Measurements from ENCODE around the gene FBRSL1. TPM values are rescaled to one million over a fixed set of nuclear protein-coding genes. Genes with fewer than 3 reads are reported as not detected.

Gene FBRSL1
- total RNA-seq, 1 experiment from 2014 or later = 130 TPM

GRCh38 chr12:132551641-132552031 is 61.7 kb downstream of the FBRSL1 start:
- no peaks in the 10 kb centered on the region for H3K27me3 ChIP-seq (replicated peaks; ENCODE audit: insufficient read depth, low read depth, low read length, poor library complexity)

GRCh38 chr12:132554845-132555630 is 65.1 kb downstream of the FBRSL1 start:
- Histone ChIP-seq H3K4me3 (ENCODE audit: low read depth, low read length, poor library complexity, severe bottlenecking) (no peak overlapping the region), H3K36me3 (ENCODE audit: insufficient read depth, low read length, poor library complexity, severe bottlenecking) (no peaks in the 10 kb centered on the region), H3K9me3 (ENCODE audit: low read depth, low read length, poor library complexity, severe bottlenecking) (no peaks in the 10 kb centered on the region), H3K4me1 (ENCODE audit: insufficient read depth, low read length, poor library complexity, severe bottlenecking) (no peaks in the 10 kb centered on the region), H3K27ac (ENCODE audit: low read depth, low read length, poor library complexity, severe bottlenecking) (no peak overlapping the region), H3K27me3 (replicated peaks; ENCODE audit: insufficient read depth, low read depth, low read length, poor library complexity) (no peaks in the 10 kb centered on the region)
- intact Hi-C loops (cut with micrococcal nuclease; ENCODE audit: unreplicated experiment) = no loop called here
- no peak for TF ChIP-seq EZH2 (IDR thresholded peaks at IDR 0.05; ENCODE audit: borderline replicate concordance, low read depth, low read length, poor library complexity, severe bottlenecking)
- peak; percentile 43 for TF ChIP-seq CTCF (conservative IDR thresholded peaks at IDR 0.05; ENCODE audit: low read depth, low read length)
- CTCF ChIA-PET = interaction anchor here (0.8 to 1.0 kb wide), 2 partner anchors 94 to 141 kb away, joined by 3 to 4 read pairs; no protein-coding TSS in a partner anchor
- POLR2A ChIA-PET (ENCODE audit: low non-redundant PET) = no interaction called here
- DNase-seq (ENCODE audit: low spot score) = peak; percentile 37
- BruUV-seq (replicated peaks) = no TSS peak

More at GRCh38 chr12:132551641-132552031, 61.7 kb downstream of the FBRSL1 start:
- Histone ChIP-seq H3K4me1 (ENCODE audit: insufficient read depth, low read length, poor library complexity, severe bottlenecking) (peaks cover 3% of the 10 kb centered on the region), H3K4me3 (ENCODE audit: low read depth, low read length, poor library complexity, severe bottlenecking) (no peak overlapping the region), H3K9me3 (ENCODE audit: low read depth, low read length, poor library complexity, severe bottlenecking) (no peaks in the 10 kb centered on the region), H3K27ac (ENCODE audit: low read depth, low read length, poor library complexity, severe bottlenecking) (no peak overlapping the region), H3K36me3 (ENCODE audit: insufficient read depth, low read length, poor library complexity, severe bottlenecking) (no peaks in the 10 kb centered on the region)
- BruUV-seq (replicated peaks) = no TSS peak
- intact Hi-C loops (cut with micrococcal nuclease; ENCODE audit: unreplicated experiment) = no loop called here
- ChIA-PET CTCF (no interaction called here), POLR2A (ENCODE audit: low non-redundant PET) (no interaction called here)
- TF ChIP-seq CTCF (conservative IDR thresholded peaks at IDR 0.05; ENCODE audit: low read depth, low read length) = no peak
- no peak for TF ChIP-seq EZH2 (IDR thresholded peaks at IDR 0.05; ENCODE audit: borderline replicate concordance, low read depth, low read length, poor library complexity, severe bottlenecking)
- DNase-seq (ENCODE audit: low spot score) = no peak

GRCh38 chr12:132555686-132556085 is 65.7 kb downstream of the FBRSL1 start:
- Histone ChIP-seq H3K27me3 (replicated peaks; ENCODE audit: insufficient read depth, low read depth, low read length, poor library complexity) (no peaks in the 10 kb centered on the region), H3K4me1 (ENCODE audit: insufficient read depth, low read length, poor library complexity, severe bottlenecking) (no peaks in the 10 kb centered on the region), H3K27ac (ENCODE audit: low read depth, low read length, poor library complexity, severe bottlenecking) (no peak overlapping the region), H3K9me3 (ENCODE audit: low read depth, low read length, poor library complexity, severe bottlenecking) (no peaks in the 10 kb centered on the region), H3K4me3 (ENCODE audit: low read depth, low read length, poor library complexity, severe bottlenecking) (no peak overlapping the region), H3K36me3 (ENCODE audit: insufficient read depth, low read length, poor library complexity, severe bottlenecking) (no peaks in the 10 kb centered on the region)
- ChIA-PET CTCF (no interaction called here), POLR2A (ENCODE audit: low non-redundant PET) (no interaction called here)
- TF ChIP-seq CTCF (conservative IDR thresholded peaks at IDR 0.05; ENCODE audit: low read depth, low read length) (no peak), EZH2 (IDR thresholded peaks at IDR 0.05; ENCODE audit: borderline replicate concordance, low read depth, low read length, poor library complexity, severe bottlenecking) (no peak)
- BruUV-seq (replicated peaks) = no TSS peak
- intact Hi-C loops (cut with micrococcal nuclease; ENCODE audit: unreplicated experiment) = no loop called here
- DNase-seq (ENCODE audit: low spot score) = no peak
